DND-41 (cell line): ENCODE results near the gene UBL3.

ENCODE experiments used
- ATAC-seq: fragments of 200-7000 bp; cut with Tn5 transposase; 3 replicates; pipeline ENCODE4 v1.9.1; 2021; ENCODE audit warnings: low read depth; ENCODE audit not compliant: insufficient read depth
- DNase-seq: peaks from one replicate; pipeline ENCODE4 v3.0.0-alpha.2; 2020
- H2AFZ ChIP-seq: 2 replicates; pipeline ENCODE4 v1.6.0; 2012; ENCODE audit warnings: low read depth, low read length
- H3K27ac ChIP-seq: 2 replicates; pipeline ENCODE4 v1.5.1; 2012; ENCODE audit warnings: low read length, inconsistent platforms
- H3K27me3 ChIP-seq: fragments of 200-600 bp; sonication (generic); 2 replicates; pipeline ENCODE4 v1.6.0; 2012; ENCODE audit warnings: low read length, mild to moderate bottlenecking, inconsistent platforms; ENCODE audit not compliant: insufficient read depth, poor library complexity
- H3K36me3 ChIP-seq: 2 replicates; pipeline ENCODE4 v1.5.1; 2012; ENCODE audit warnings: low read length, inconsistent platforms; ENCODE audit not compliant: insufficient read depth
- H3K4me1 ChIP-seq: 2 replicates; pipeline ENCODE4 v1.5.1; 2012; ENCODE audit warnings: mild to moderate bottlenecking, low read length; ENCODE audit not compliant: insufficient read depth
- H3K4me2 ChIP-seq: 2 replicates; pipeline ENCODE4 v1.6.0; 2012; ENCODE audit warnings: mild to moderate bottlenecking, moderate library complexity, low read length, inconsistent platforms; ENCODE audit not compliant: insufficient read depth
- H3K4me3 ChIP-seq, 2 experiments: fragments of 200-600 bp in 1 of 2; shearing (Covaris generic) in 1 of 2; 2 replicates each; pipeline ENCODE4 v1.5.1; 2012 to 2016; ENCODE audit warnings: inconsistent platforms in 2 of 2, low read length in 2 of 2, mild to moderate bottlenecking in 2 of 2, low read depth in 1 of 2, moderate library complexity in 1 of 2
- H3K79me2 ChIP-seq: 2 replicates; pipeline ENCODE4 v1.6.0; 2012; ENCODE audit warnings: low read length, inconsistent platforms; ENCODE audit not compliant: insufficient read depth
- H3K9ac ChIP-seq: 2 replicates; pipeline ENCODE4 v1.6.0; 2012; ENCODE audit warnings: low read depth, mild to moderate bottlenecking, inconsistent platforms, low read length, moderate library complexity
- H3K9me3 ChIP-seq: 2 replicates; pipeline ENCODE4 v1.5.1; 2012; ENCODE audit warnings: low read length, moderate library complexity, mild to moderate bottlenecking, inconsistent platforms; ENCODE audit not compliant: insufficient read depth, severe bottlenecking
- H4K20me1 ChIP-seq: 2 replicates; pipeline ENCODE4 v1.6.0; 2012; ENCODE audit warnings: low read length; ENCODE audit not compliant: insufficient read depth
- CTCF ChIP-seq: IDR thresholded peaks from 2 replicates; pipeline ENCODE4 v1.5.1; 2012; ENCODE audit warnings: borderline replicate concordance, low read length, moderate library complexity, mild to moderate bottlenecking; ENCODE audit not compliant: poor library complexity, severe bottlenecking; ENCODE audit errors: extremely low read depth
- EZH2 ChIP-seq: IDR thresholded peaks from 3 replicates; pipeline ENCODE4 v1.6.1; 2012; ENCODE audit warnings: borderline replicate concordance, low read depth, mild to moderate bottlenecking, moderate library complexity, low read length, inconsistent platforms; ENCODE audit not compliant: severe bottlenecking

Gene UBL3

GRCh38 chr13:29855009-29855408 is 4.6 kb upstream of the UBL3 start:
- ATAC-seq = no peak
- Histone ChIP-seq H3K79me2 (no peaks in the 10 kb centered on the region), H3K4me2 (no peak overlapping the region), H2AFZ (no peak overlapping the region), H3K27ac (no peak overlapping the region), H3K27me3 (peaks cover 16% of the 10 kb centered on the region), H4K20me1 (no peaks in the 10 kb centered on the region), H3K9me3 (no peaks in the 10 kb centered on the region), H3K4me3 (no peak overlapping the region), H3K36me3 (no peaks in the 10 kb centered on the region), H3K4me1 (no peaks in the 10 kb centered on the region), H3K9ac (no peak overlapping the region)
- no peak for DNase-seq
- no peak for TF ChIP-seq CTCF
- TF ChIP-seq EZH2 = no peak

GRCh38 chr13:29853131-29853530 is 2.7 kb upstream of the UBL3 start:
- peaks cover 13% of the 10 kb centered on the region for H3K27me3 ChIP-seq
- H2AFZ ChIP-seq = no peak overlapping the region
- DNase-seq = no peak
- no peaks in the 10 kb centered on the region for H3K36me3 ChIP-seq
- no peaks in the 10 kb centered on the region for H3K9me3 ChIP-seq
- H3K9ac ChIP-seq = no peak overlapping the region
- TF ChIP-seq CTCF = no peak
- TF ChIP-seq EZH2 = no peak
- H3K4me3 ChIP-seq = no peak overlapping the region
- peaks cover 8% of the 10 kb centered on the region; the same call in 1 of the 2 replicates for H3K4me1 ChIP-seq
- no peak overlapping the region for H3K27ac ChIP-seq
- peaks cover 3% of the 10 kb centered on the region; the same call in 1 of the 2 replicates for H3K79me2 ChIP-seq
- ATAC-seq = no peak
- H4K20me1 ChIP-seq = no peaks in the 10 kb centered on the region
- H3K4me2 ChIP-seq = no peak overlapping the region

GRCh38 chr13:29852472-29853054 is 2.1 kb upstream of the UBL3 start:
- H3K9me3 ChIP-seq = no peaks in the 10 kb centered on the region
- H4K20me1 ChIP-seq = no peaks in the 10 kb centered on the region
- H3K4me2 ChIP-seq = no peak overlapping the region
- no peak overlapping the region for H2AFZ ChIP-seq
- peaks cover 9% of the 10 kb centered on the region for H3K27me3 ChIP-seq
- no peaks in the 10 kb centered on the region for H3K36me3 ChIP-seq
- H3K27ac ChIP-seq = no peak overlapping the region
- DNase-seq (no peak), ATAC-seq (no peak)
- no peak overlapping the region for H3K9ac ChIP-seq
- TF ChIP-seq CTCF (no peak), EZH2 (no peak)
- peaks cover 6% of the 10 kb centered on the region for H3K79me2 ChIP-seq
- peaks cover 13% of the 10 kb centered on the region for H3K4me1 ChIP-seq
- H3K4me3 ChIP-seq = no peak overlapping the region
